Caco-2 (cell line): Measurements from ENCODE around the gene AGER. TPM values are rescaled to one million over a fixed set of nuclear protein-coding genes. Genes with fewer than 3 reads are reported as not detected.

Experiments
- BruUV-seq: library from RNA; stranded (reverse); fragments of 400-500 nt; replicated peaks from 2 replicates; lab custom pipeline; 2021; lab: Mats Ljungman, UMichigan
- CTCF ChIA-PET: fragments of 300-600 bp; sonication (Branson Sonifier 250); formaldehyde crosslinking; loops from one replicate; lab custom pipeline; 2022; ENCODE audit warnings: antibody characterized with exemption; lab: Charles Lee
- POLR2A ChIA-PET: fragments of 300-600 bp; sonication (Branson Sonifier 250); formaldehyde crosslinking; loops from one replicate; lab custom pipeline; 2022; ENCODE audit warnings: antibody characterized with exemption; lab: Charles Lee
- DNase-seq, 2 experiments: peaks; one replicate each; pipeline versions ENCODE4 v3.0.0 to v3.0.0-alpha.2; 2020 to 2022
- H3K27me3 ChIP-seq: replicated peaks from 2 replicates; pipeline ENCODE4 v1.6.0; 2011; ENCODE audit warnings: low read length; ENCODE audit not compliant: control insufficient read depth, insufficient read depth
- H3K36me3 ChIP-seq: 2 replicates; pipeline ENCODE4 v1.5.1; 2011; ENCODE audit warnings: low read length; ENCODE audit not compliant: control insufficient read depth, insufficient read depth
- H3K4me1 ChIP-seq: fragments of 250-450 bp; sonication (Bioruptor Pico); 2 replicates; pipeline ENCODE4 v1.5.1; 2020; ENCODE audit warnings: mild to moderate bottlenecking
- H3K4me3 ChIP-seq: 2 replicates; pipeline ENCODE4 v1.5.1; 2011; ENCODE audit warnings: low read depth, mild to moderate bottlenecking, control low read depth, low read length
- H3K9me3 ChIP-seq: fragments of 250-450 bp; sonication (Bioruptor Pico); 2 replicates; pipeline ENCODE4 v1.5.1; 2020; ENCODE audit warnings: mild to moderate bottlenecking, moderate library complexity
- H3K27ac Mint-ChIP-seq: one replicate; pipeline ENCODE4 v1.8.0; 2022; ENCODE audit warnings: mixed read lengths; ENCODE audit not compliant: unreplicated experiment
- H3K27me3 Mint-ChIP-seq: one replicate; pipeline ENCODE4 v1.8.0; 2022; ENCODE audit warnings: mixed read lengths; ENCODE audit not compliant: insufficient read depth, unreplicated experiment
- H3K36me3 Mint-ChIP-seq: one replicate; pipeline ENCODE4 v1.8.0; 2022; ENCODE audit warnings: mild to moderate bottlenecking, mixed read lengths; ENCODE audit not compliant: insufficient read depth, unreplicated experiment
- H3K4me1 Mint-ChIP-seq: one replicate; pipeline ENCODE4 v1.8.0; 2022; ENCODE audit warnings: low read depth, mixed read lengths; ENCODE audit not compliant: unreplicated experiment
- H3K4me3 Mint-ChIP-seq: one replicate; pipeline ENCODE4 v1.8.0; 2022; ENCODE audit warnings: mild to moderate bottlenecking, moderate library complexity, mixed read lengths; ENCODE audit not compliant: unreplicated experiment
- H3K9me3 Mint-ChIP-seq: one replicate; pipeline ENCODE4 v1.8.0; 2022; ENCODE audit warnings: mixed read lengths; ENCODE audit not compliant: unreplicated experiment
- CTCF ChIP-seq, 2 experiments: fragments of 200-600 bp in 1 of 2; IDR thresholded peaks; 1 replicate in 1 of 2; 2 replicates in 1 of 2; pipeline versions ENCODE4 v1.5.1 to v1.8.0; 2011 to 2022; ENCODE audit warnings: antibody characterized with exemption in 1 of 2, control low read depth in 1 of 2, inconsistent platforms in 1 of 2, low read depth in 1 of 2, low read length in 1 of 2, mild to moderate bottlenecking in 1 of 2, moderate library complexity in 1 of 2; ENCODE audit not compliant: insufficient read depth in 1 of 2, severe bottlenecking in 1 of 2, unreplicated experiment in 1 of 2
- intact Hi-C: fragments of 100-400 bp; cut with micrococcal nuclease; formaldehyde crosslinking; loops from one replicate; pipeline ENCODE4 v1.10.0; 2022; ENCODE audit not compliant: unreplicated experiment
- total RNA-seq: library from RNA; stranded (reverse); gene quantifications from 2 replicates; pipeline ENCODE4 v1.2.3, GENCODE V29; 2022

Gene AGER
- total RNA-seq, 1 experiment from 2014 or later: 10.3 TPM

- H3K9me3 ChIP-seq: no peaks in the 10 kb centered on the region
- CTCF ChIA-PET: no interaction called here
- H3K36me3 Mint-ChIP-seq: no peaks in the 10 kb centered on the region
- no peaks in the 10 kb centered on the region for H3K9me3 Mint-ChIP-seq
- intact Hi-C loops: no loop called here
- BruUV-seq: no TSS peak
- no peaks in the 10 kb centered on the region for H3K27me3 Mint-ChIP-seq
- no peaks in the 10 kb centered on the region for H3K27me3 ChIP-seq
- peaks cover 36% of the 10 kb centered on the region for H3K4me1 Mint-ChIP-seq
- peak overlapping the region; percentile 81 for H3K27ac Mint-ChIP-seq
- POLR2A ChIA-PET: no interaction called here
- H3K4me1 ChIP-seq: peaks cover 55% of the 10 kb centered on the region
- H3K4me3 Mint-ChIP-seq: no peak overlapping the region
- DNase-seq: no peak
- no peaks in the 10 kb centered on the region for H3K36me3 ChIP-seq
- TF ChIP-seq CTCF (IDR thresholded peaks at IDR 0.05; ENCODE audit: insufficient read depth in 1 of 2, low read depth in 1 of 2, low read length in 1 of 2, severe bottlenecking in 1 of 2, unreplicated experiment in 1 of 2): no peak
- no peak overlapping the region for H3K4me3 ChIP-seq
These were observed 35.6 kb downstream of the AGER start for GRCh38 chr6:32148289-32149091.

- ChIA-PET POLR2A (no interaction called here), CTCF (no interaction called here)
- Mint-ChIP-seq H3K27me3 (no peaks in the 10 kb centered on the region), H3K4me1 (peaks cover 30% of the 10 kb centered on the region), H3K4me3 (no peak overlapping the region), H3K27ac (peak overlapping the region; percentile 81), H3K36me3 (no peaks in the 10 kb centered on the region), H3K9me3 (no peaks in the 10 kb centered on the region)
- intact Hi-C loops: no loop called here
- TF ChIP-seq CTCF (IDR thresholded peaks at IDR 0.05; ENCODE audit: insufficient read depth in 1 of 2, low read depth in 1 of 2, low read length in 1 of 2, severe bottlenecking in 1 of 2, unreplicated experiment in 1 of 2): no peak
- Histone ChIP-seq H3K4me3 (no peak overlapping the region), H3K9me3 (no peaks in the 10 kb centered on the region), H3K27me3 (no peaks in the 10 kb centered on the region), H3K36me3 (no peaks in the 10 kb centered on the region), H3K4me1 (peaks cover 53% of the 10 kb centered on the region)
- BruUV-seq: no TSS peak
- DNase-seq: peak in 1 of 2 experiments; percentile 11
These were observed 36.5 kb downstream of the AGER start for GRCh38 chr6:32147401-32148132.

- peaks cover 31% of the 10 kb centered on the region for H3K4me1 Mint-ChIP-seq
- TSS peak; percentile 67 for BruUV-seq
- H3K27ac Mint-ChIP-seq: peak overlapping the region; percentile 81
- Histone ChIP-seq H3K4me1 (peaks cover 56% of the 10 kb centered on the region), H3K9me3 (no peaks in the 10 kb centered on the region), H3K27me3 (no peaks in the 10 kb centered on the region), H3K36me3 (no peaks in the 10 kb centered on the region), H3K4me3 (no peak overlapping the region)
- CTCF ChIA-PET: no interaction called here
- H3K36me3 Mint-ChIP-seq: peaks cover 7% of the 10 kb centered on the region
- no peaks in the 10 kb centered on the region for H3K27me3 Mint-ChIP-seq
- no peak for TF ChIP-seq CTCF (IDR thresholded peaks at IDR 0.05; ENCODE audit: insufficient read depth in 1 of 2, low read depth in 1 of 2, low read length in 1 of 2, severe bottlenecking in 1 of 2, unreplicated experiment in 1 of 2)
- H3K9me3 Mint-ChIP-seq: no peaks in the 10 kb centered on the region
- peak overlapping the region; percentile 61 for H3K4me3 Mint-ChIP-seq
- intact Hi-C loops: no loop called here
- POLR2A ChIA-PET: no interaction called here
- no peak for DNase-seq
These were observed 37.4 kb downstream of the AGER start for GRCh38 chr6:32146687-32147086.
